Measurements from ENCODE around the gene LRRC8B. TPM values are rescaled to one million over a fixed set of nuclear protein-coding genes. Genes with fewer than 3 reads are reported as not detected.
"Not testable (repeated sequence)": the region's sequence is repeated elsewhere in the genome, so short reads cannot be mapped to it uniquely, and the experiment has no call there.

Gene LRRC8B
- total and polyA plus RNA-seq, 2 experiments from 2014 or later, result 4.6 to 5.1 TPM

GRCh38 chr1:89590341-89591080 is 65.9 kb downstream of the LRRC8B start:
- Histone ChIP-seq H3K4me2 (no peak overlapping the region), H2AFZ (no peak overlapping the region), H3K36me3 (replicated peaks; ENCODE audit: insufficient read depth, low read depth) (no peaks in the 10 kb centered on the region), H3K9me3 (ENCODE audit: low read depth) (no peaks in the 10 kb centered on the region), H3K79me2 (no peaks in the 10 kb centered on the region), H3K9me2 (replicated peaks; ENCODE audit: insufficient read depth) (no peaks in the 10 kb centered on the region), H3K4me1 (ENCODE audit: insufficient read depth) (peaks cover 5% of the 10 kb centered on the region), H4K20me1 (ENCODE audit: insufficient read depth, poor library complexity, severe bottlenecking) (no peaks in the 10 kb centered on the region), H3K27me3 (no peaks in the 10 kb centered on the region), H3K4me3 (no peak overlapping the region), H3K27ac (no peak overlapping the region)
- TF ChIP-seq CTCF (IDR thresholded peaks at IDR 0.05; ENCODE audit: poor library complexity), result no peak
- no peak for TF ChIP-seq EZH2 (IDR thresholded peaks at IDR 0.05; ENCODE audit: borderline replicate concordance)
- no peak for TF ChIP-seq EZH2phosphoT487 (IDR thresholded peaks at IDR 0.05; ENCODE audit: low read depth, severe bottlenecking, unreplicated experiment)
- WGBS (ENCODE audit: low lambda C conversion rate, missing lambda C conversion rate), result 85% methylated on average over 6 of the region's 6 CpGs
- no peak for DNase-seq (ENCODE audit: low spot score)

- H3K79me2 ChIP-seq; H3K4me1 ChIP-seq (ENCODE audit: insufficient read depth); H3K4me3 ChIP-seq; H4K20me1 ChIP-seq (ENCODE audit: insufficient read depth, poor library complexity, severe bottlenecking); H3K4me2 ChIP-seq; DNase-seq (ENCODE audit: low spot score); H2AFZ ChIP-seq; H3K27ac ChIP-seq; H3K9me3 ChIP-seq (ENCODE audit: low read depth); H3K36me3 ChIP-seq (replicated peaks; ENCODE audit: insufficient read depth, low read depth); H3K9me2 ChIP-seq (replicated peaks; ENCODE audit: insufficient read depth); H3K27me3 ChIP-seq: not testable (repeated sequence)
- 82% methylated on average over 13 of the region's 13 CpGs for WGBS (ENCODE audit: low lambda C conversion rate, missing lambda C conversion rate)
Measured at GRCh38 chr1:89592861-89593302, 68.3 kb downstream of the LRRC8B start.

GRCh38 chr1:89594096-89594740 is 69.6 kb downstream of the LRRC8B start:
- no peak overlapping the region for H3K4me2 ChIP-seq
- H3K36me3 ChIP-seq (replicated peaks; ENCODE audit: insufficient read depth, low read depth), result no peaks in the 10 kb centered on the region
- no peak overlapping the region for H3K27ac ChIP-seq
- H3K4me3 ChIP-seq, result no peak overlapping the region
- WGBS (ENCODE audit: low lambda C conversion rate, missing lambda C conversion rate), result 80% methylated on average over 4 of the region's 4 CpGs
- no peak for DNase-seq (ENCODE audit: low spot score)
- TF ChIP-seq EZH2 (IDR thresholded peaks at IDR 0.05; ENCODE audit: borderline replicate concordance), result no peak
- no peaks in the 10 kb centered on the region for H3K9me2 ChIP-seq (replicated peaks; ENCODE audit: insufficient read depth)
- H4K20me1 ChIP-seq (ENCODE audit: insufficient read depth, poor library complexity, severe bottlenecking), result no peaks in the 10 kb centered on the region
- H3K9me3 ChIP-seq (ENCODE audit: low read depth), result no peaks in the 10 kb centered on the region
- H3K27me3 ChIP-seq, result no peaks in the 10 kb centered on the region
- H3K4me1 ChIP-seq (ENCODE audit: insufficient read depth), result no peaks in the 10 kb centered on the region
- no peak overlapping the region for H2AFZ ChIP-seq
- H3K79me2 ChIP-seq, result no peaks in the 10 kb centered on the region

- H3K27ac ChIP-seq, result no peak overlapping the region
- TF ChIP-seq EZH2phosphoT487 (IDR thresholded peaks at IDR 0.05; ENCODE audit: low read depth, severe bottlenecking, unreplicated experiment), result no peak
- TF ChIP-seq CTCF (IDR thresholded peaks at IDR 0.05; ENCODE audit: poor library complexity), result no peak
- WGBS (ENCODE audit: low lambda C conversion rate, missing lambda C conversion rate), result 86% methylated on average over 2 of the region's 2 CpGs
Measured at GRCh38 chr1:89596698-89597097, 72.1 kb downstream of the LRRC8B start.

More at GRCh38 chr1:89596698-89597097, 72.1 kb downstream of the LRRC8B start:
- Histone ChIP-seq H3K4me3 (no peak overlapping the region), H3K27me3 (no peaks in the 10 kb centered on the region), H3K36me3 (replicated peaks; ENCODE audit: insufficient read depth, low read depth) (no peaks in the 10 kb centered on the region), H3K79me2 (no peaks in the 10 kb centered on the region), H3K9me2 (replicated peaks; ENCODE audit: insufficient read depth) (no peaks in the 10 kb centered on the region), H2AFZ (no peak overlapping the region), H3K4me2 (no peak overlapping the region), H3K4me1 (ENCODE audit: insufficient read depth) (no peaks in the 10 kb centered on the region), H4K20me1 (ENCODE audit: insufficient read depth, poor library complexity, severe bottlenecking) (no peaks in the 10 kb centered on the region), H3K9me3 (ENCODE audit: low read depth) (no peaks in the 10 kb centered on the region)
- no peak for DNase-seq (ENCODE audit: low spot score)

All from hepatocyte (in vitro differentiated cells).